ENCODE data around the gene INPP4B. TPM values are rescaled to one million over a fixed set of nuclear protein-coding genes. Genes with fewer than 3 reads are reported as not detected.

Gene INPP4B
- total RNA-seq, 4 donors from 2014 or later: 38.9 to 48.7 (median 44.2) TPM

- no peak for TF ChIP-seq CTCF (IDR thresholded peaks at IDR 0.05)
- TF ChIP-seq POLR2A (IDR thresholded peaks at IDR 0.05): no peak
- H3K4me3 ChIP-seq: no peak overlapping the region
- H3K36me3 ChIP-seq: no peaks in the 10 kb centered on the region
- H3K27ac ChIP-seq: no peak overlapping the region
- H3K4me1 ChIP-seq: no peaks in the 10 kb centered on the region
- H3K9me3 ChIP-seq: no peaks in the 10 kb centered on the region
- DNase-seq: no peak
- H3K27me3 ChIP-seq: no peaks in the 10 kb centered on the region
These were observed 507.0 kb downstream of the INPP4B start for GRCh38 chr4:142339053-142339452.

- H3K36me3 ChIP-seq: no peaks in the 10 kb centered on the region
- no peaks in the 10 kb centered on the region for H3K4me1 ChIP-seq
- DNase-seq: no peak
- no peak overlapping the region for H3K27ac ChIP-seq
- TF ChIP-seq CTCF (IDR thresholded peaks at IDR 0.05): no peak
- no peak for TF ChIP-seq POLR2A (IDR thresholded peaks at IDR 0.05)
- H3K4me3 ChIP-seq: no peak overlapping the region
- no peaks in the 10 kb centered on the region for H3K9me3 ChIP-seq
- no peaks in the 10 kb centered on the region for H3K27me3 ChIP-seq
These were observed 509.7 kb downstream of the INPP4B start for GRCh38 chr4:142336251-142336934.

- H3K36me3 ChIP-seq: no peaks in the 10 kb centered on the region
- no peaks in the 10 kb centered on the region for H3K9me3 ChIP-seq
- H3K27ac ChIP-seq: no peak overlapping the region
- no peak for DNase-seq
- H3K27me3 ChIP-seq: no peaks in the 10 kb centered on the region
- no peak overlapping the region for H3K4me3 ChIP-seq
- no peak for TF ChIP-seq POLR2A (IDR thresholded peaks at IDR 0.05)
- TF ChIP-seq CTCF (IDR thresholded peaks at IDR 0.05): no peak
- peaks cover 0 to 10% (median 0%) of the 10 kb centered on the region in 4 donors for H3K4me1 ChIP-seq
These were observed 511.2 kb downstream of the INPP4B start for GRCh38 chr4:142334931-142335330.

GRCh38 chr4:142331646-142332045 is 514.5 kb downstream of the INPP4B start:
- Histone ChIP-seq H3K9me3 (no peaks in the 10 kb centered on the region), H3K27me3 (no peaks in the 10 kb centered on the region), H3K36me3 (no peaks in the 10 kb centered on the region), H3K4me3 (no peak overlapping the region), H3K4me1 (peaks cover 0 to 13% (median 0%) of the 10 kb centered on the region in 4 donors), H3K27ac (peak overlapping the region in 1 of 4 donors; percentile 41)
- no peak for TF ChIP-seq CTCF (IDR thresholded peaks at IDR 0.05)
- TF ChIP-seq POLR2A (IDR thresholded peaks at IDR 0.05): no peak
- DNase-seq: no peak

- no peak for DNase-seq
- TF ChIP-seq POLR2A (IDR thresholded peaks at IDR 0.05): no peak
- TF ChIP-seq CTCF (IDR thresholded peaks at IDR 0.05): no peak
- Histone ChIP-seq H3K27me3 (no peaks in the 10 kb centered on the region), H3K4me1 (peaks cover 0 to 13% (median 0%) of the 10 kb centered on the region in 4 donors), H3K9me3 (no peaks in the 10 kb centered on the region), H3K27ac (peak overlapping the region in 2 of 4 donors; percentile 39 to 41), H3K4me3 (no peak overlapping the region), H3K36me3 (no peaks in the 10 kb centered on the region)
These were observed 515.0 kb downstream of the INPP4B start for GRCh38 chr4:142331132-142331531.

All from Peyer's patch (tissue), 4 donors.